ENCODE results near the gene FGF14. TPM values are rescaled to one million over a fixed set of nuclear protein-coding genes. Genes with fewer than 3 reads are reported as not detected.

FGF14 gene
- total and polyA plus RNA-seq, 2 donors (not counting 3 experiments of a cell fraction or from before 2014, with no cell fraction given): not detected

- H3K9me3 ChIP-seq (replicated peaks; ENCODE audit: control insufficient read depth, insufficient read depth, low read length): no peaks in the 10 kb centered on the region
- ChIA-PET CTCF (no interaction called here), POLR2A (no interaction called here)
- no peaks in the 10 kb centered on the region for H3K79me2 ChIP-seq (ENCODE audit: control insufficient read depth, insufficient read depth, low read length)
- DNase-seq (ENCODE audit: low read depth, low spot score) (no peak), FAIRE-seq (no peak)
- no peak overlapping the region for H3K4me2 ChIP-seq (ENCODE audit: insufficient read depth, low read length)
- no peaks in the 10 kb centered on the region for H3K27me3 ChIP-seq (ENCODE audit: control insufficient read depth in 2 of 2, insufficient read depth in 2 of 2, low read length in 2 of 2)
- H3K4me3 ChIP-seq (replicated peaks in 1 of 3; ENCODE audit: insufficient read depth in 1 of 3, low read depth in 1 of 3, low read length in 3 of 3): no peak overlapping the region
- no peak overlapping the region for H3K9ac ChIP-seq (replicated peaks; ENCODE audit: extremely low read depth, insufficient read depth, low read length)
- TF ChIP-seq GATA2 (IDR thresholded peaks at IDR 0.05; ENCODE audit: insufficient read depth, insufficient read length, low read depth, low read length) (no peak), FOS (IDR thresholded peaks at IDR 0.05; ENCODE audit: borderline replicate concordance, insufficient read depth, low read length) (no peak), MYC (IDR thresholded peaks at IDR 0.05; ENCODE audit: low read depth, low read length) (no peak), POLR2A (IDR thresholded peaks at IDR 0.05; ENCODE audit: low read depth, low read length) (no peak), EZH2 (IDR thresholded peaks at IDR 0.05; ENCODE audit: borderline replicate concordance, low read depth, low read length, severe bottlenecking) (no peak), POLR2AphosphoS5 (IDR thresholded peaks at IDR 0.05; ENCODE audit: insufficient read depth, low read depth, low read length) (no peak), JUN (IDR thresholded peaks at IDR 0.05; ENCODE audit: borderline replicate concordance, insufficient read depth, insufficient read length, low read depth) (no peak), CTCF (IDR thresholded peaks at IDR 0.05; ENCODE audit: extremely low read depth in 1 of 2, insufficient read depth in 1 of 2, low read depth in 1 of 2, low read length in 2 of 2) (no peak)
- TF ChIP-seq, protein P1, sequence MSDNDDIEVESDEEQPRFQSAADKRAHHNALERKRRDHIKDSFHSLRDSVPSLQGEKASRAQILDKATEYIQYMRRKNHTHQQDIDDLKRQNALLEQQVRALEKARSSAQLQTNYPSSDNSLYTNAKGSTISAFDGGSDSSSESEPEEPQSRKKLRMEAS (IDR thresholded peaks at IDR 0.05; ENCODE audit: insufficient read depth, insufficient read length): no peak
- no peaks in the 10 kb centered on the region for H3K4me1 ChIP-seq (ENCODE audit: control insufficient read depth, extremely low read depth, insufficient read depth, low read length)
- no peak overlapping the region for H2AFZ ChIP-seq (ENCODE audit: low read depth, low read length)
- no peak overlapping the region for H3K27ac ChIP-seq (ENCODE audit: insufficient read depth, low read depth, low read length)
- dilution Hi-C loops (cut with MboI; ENCODE audit: extremely low pct_ligation_motif_present, low sequenced_read_pairs): no loop called here
- H3K36me3 ChIP-seq (ENCODE audit: control insufficient read depth in 2 of 2, extremely low read depth in 1 of 2, insufficient read depth in 2 of 2, low read length in 2 of 2): no peaks in the 10 kb centered on the region
- no TSS peak for BruUV-seq (replicated peaks)
- H4K20me1 ChIP-seq (replicated peaks; ENCODE audit: control insufficient read depth, extremely low read depth, insufficient read depth, low read length): no peaks in the 10 kb centered on the region
- no peaks in the 10 kb centered on the region for H3K9me1 ChIP-seq (replicated peaks; ENCODE audit: control insufficient read depth, extremely low read depth, insufficient read depth, low read length)
- intact Hi-C loops (cut with micrococcal nuclease): no loop called here
Measured at GRCh38 chr13:101985321-101985720, 416.5 kb downstream of the FGF14 start.
